ENCODE results near the gene PKLR.

DNA sequence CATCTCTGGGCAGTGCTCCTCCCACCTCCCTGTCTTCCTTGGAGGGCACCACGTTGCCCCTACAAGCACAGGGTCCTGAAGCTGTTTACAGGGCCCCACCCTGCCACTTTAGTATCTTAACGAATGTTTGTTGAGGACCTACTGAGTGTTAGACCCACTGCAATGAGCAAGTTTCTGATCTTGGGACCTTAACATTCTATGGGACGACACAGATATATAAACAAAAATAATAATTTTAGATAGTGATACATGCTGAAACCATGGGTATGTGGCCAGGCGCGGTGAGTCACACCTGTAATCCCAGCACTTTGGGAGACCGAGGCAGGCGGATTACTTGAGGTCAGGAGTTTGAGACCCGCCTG, 56.1 kb downstream of the PKLR start:
- no peak for TF ChIP-seq POLR2A (IDR thresholded peaks at IDR 0.05; ENCODE audit: low read depth, low read length)
- no peak for TF ChIP-seq POLR2AphosphoS5 (IDR thresholded peaks at IDR 0.05; ENCODE audit: low read depth, low read length)
